Mesodermal cell (in vitro differentiated cells): ENCODE data around the gene CXCR4.

Source experiments
- H3K27ac ChIP-seq: 2 replicates; pipeline ENCODE4 v1.7.0; 2013; ENCODE audit warnings: mild to moderate bottlenecking, low read depth, low read length, moderate library complexity; ENCODE audit not compliant: severe bottlenecking
- H3K36me3 ChIP-seq: 2 replicates; pipeline ENCODE4 v1.7.1; 2013; ENCODE audit warnings: mild to moderate bottlenecking, low read length, moderate library complexity; ENCODE audit not compliant: control insufficient read depth, insufficient read depth
- H3K4me1 ChIP-seq: one replicate; pipeline ENCODE4 v1.7.1; 2013; ENCODE audit warnings: mild to moderate bottlenecking, low read length; ENCODE audit not compliant: insufficient read depth, control insufficient read depth, poor library complexity, severe bottlenecking
- H3K4me3 ChIP-seq: 2 replicates; pipeline ENCODE4 v1.7.0; 2013; ENCODE audit warnings: low read length, control low read depth, mild to moderate bottlenecking; ENCODE audit not compliant: insufficient read depth, poor library complexity, severe bottlenecking; ENCODE audit errors: extremely low read depth
- H3K9me3 ChIP-seq: 2 replicates; pipeline ENCODE4 v1.7.1; 2013; ENCODE audit warnings: mild to moderate bottlenecking, low read length, moderate library complexity; ENCODE audit not compliant: control insufficient read depth
- WGBS, 2 experiments: methylation state at CpG; one replicate each; pipeline ENCODE4 v1.1.5; 2013; ENCODE audit warnings: missing lambda C conversion rate in 2 of 2; ENCODE audit not compliant: insufficient coverage in 2 of 2; 5-methylcytosine and 5-hydroxymethylcytosine counted together

Gene CXCR4

DNA sequence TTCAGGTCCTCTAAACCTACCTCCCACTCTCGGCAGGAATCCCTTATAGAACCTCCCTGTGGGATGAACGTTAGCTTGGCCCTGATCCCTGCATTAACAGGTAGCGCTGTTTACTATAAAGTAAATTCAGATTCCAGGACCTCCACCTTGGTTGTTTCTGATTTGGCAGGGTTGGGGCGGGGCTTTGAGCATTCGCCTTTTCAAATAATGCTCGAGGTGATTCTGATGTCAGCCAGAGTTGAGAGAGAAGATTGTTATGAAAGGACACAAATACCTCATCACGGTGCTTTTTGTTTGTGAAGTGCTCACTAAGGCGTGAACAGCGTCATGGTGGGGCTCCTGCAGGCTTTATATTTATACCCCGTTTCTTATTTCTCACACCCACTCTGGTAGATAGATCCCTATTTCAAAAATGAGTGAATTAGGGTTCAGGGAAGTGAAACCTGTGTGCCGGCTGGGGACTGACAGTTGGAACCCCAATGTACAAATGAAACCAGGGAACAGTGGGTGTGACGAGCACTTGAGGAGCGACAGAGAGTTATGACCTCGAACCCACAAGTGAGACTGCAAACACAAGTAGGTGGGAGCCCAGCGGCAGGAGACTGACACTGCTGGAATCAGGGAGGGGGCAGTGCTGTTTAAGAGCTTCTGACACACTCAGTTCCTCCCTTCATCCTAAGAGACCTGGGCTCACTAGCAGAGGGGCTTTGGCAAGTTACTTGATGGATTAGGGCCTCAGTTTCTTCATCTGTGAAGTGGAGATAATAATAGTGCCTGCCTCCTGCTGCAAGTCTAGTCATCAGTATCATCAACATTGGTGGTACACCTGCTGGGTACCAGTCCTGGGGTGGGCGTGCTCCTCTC is 14.2 kb upstream of the CXCR4 start:
- H3K4me3 ChIP-seq = no peak overlapping the region
- 85 to 86% methylated on average over 10 of the region's 16 CpGs for WGBS, 2 experiments
- peaks cover 43% of the 10 kb centered on the region for H3K4me1 ChIP-seq
- H3K9me3 ChIP-seq = no peaks in the 10 kb centered on the region
- no peak overlapping the region for H3K27ac ChIP-seq
- no peaks in the 10 kb centered on the region for H3K36me3 ChIP-seq

DNA sequence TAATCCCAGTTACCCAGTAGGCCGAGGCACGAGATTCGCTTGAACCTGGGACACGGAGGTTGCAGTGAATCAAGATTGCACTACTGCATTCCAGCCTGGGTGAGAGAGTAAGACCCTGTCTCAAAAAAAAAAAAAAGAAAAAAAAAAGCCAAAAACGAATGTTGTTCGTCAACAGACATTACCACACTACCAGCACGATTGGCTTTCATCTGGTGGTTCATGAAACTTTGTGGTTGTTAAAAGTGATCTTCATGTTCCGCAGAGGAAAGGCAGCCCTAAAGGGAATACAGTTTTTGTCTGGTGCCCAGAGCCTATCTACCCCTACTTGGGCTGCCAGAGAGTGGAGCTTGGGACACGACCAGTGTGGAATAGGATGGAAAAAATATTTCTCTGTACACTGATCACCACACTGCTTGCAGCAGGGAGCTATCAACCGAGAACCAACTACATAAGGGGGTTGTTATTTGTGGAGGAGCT is 13.6 kb upstream of the CXCR4 start:
- peaks cover 43% of the 10 kb centered on the region for H3K4me1 ChIP-seq
- H3K27ac ChIP-seq = no peak overlapping the region
- no peaks in the 10 kb centered on the region for H3K9me3 ChIP-seq
- no peaks in the 10 kb centered on the region for H3K36me3 ChIP-seq
- no peak overlapping the region for H3K4me3 ChIP-seq
- 97% methylated on average over 4 of the region's 10 CpGs for WGBS, 2 experiments

DNA sequence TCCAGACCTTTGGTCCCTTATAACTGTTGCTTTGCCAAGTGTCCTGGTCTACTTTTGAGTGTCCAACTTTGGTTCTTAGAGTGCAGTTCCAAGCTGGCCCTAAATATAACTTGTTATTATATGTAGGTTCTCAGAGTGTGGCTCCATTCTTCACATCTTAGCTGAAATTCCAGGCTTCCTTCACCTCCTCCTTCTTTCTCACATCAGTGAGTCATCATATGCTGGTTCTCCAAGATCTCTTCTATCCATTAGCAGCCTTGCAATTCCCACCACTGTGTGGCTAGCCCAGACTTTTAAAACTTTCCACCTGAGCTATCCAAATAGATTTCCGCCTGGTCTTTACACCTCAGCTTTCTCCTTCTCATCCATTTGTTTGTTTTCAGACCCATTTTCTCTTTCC is 12.6 kb upstream of the CXCR4 start:
- Histone ChIP-seq H3K27ac (no peak overlapping the region), H3K4me1 (peaks cover 51% of the 10 kb centered on the region), H3K36me3 (no peaks in the 10 kb centered on the region), H3K4me3 (no peak overlapping the region), H3K9me3 (no peaks in the 10 kb centered on the region)
- WGBS, 2 experiments = 95 to 100% methylated on average over 1 of the region's 1 CpG

GRCh38 chr2:136130045-136130444 is 12.1 kb upstream of the CXCR4 start:
- H3K27ac ChIP-seq = no peak overlapping the region
- H3K9me3 ChIP-seq = no peaks in the 10 kb centered on the region
- H3K36me3 ChIP-seq = no peaks in the 10 kb centered on the region
- 67% methylated on average over 1 of the region's 3 CpGs; no CpG with 5 or more reads in 1 of the 2 experiments for WGBS, 2 experiments
- H3K4me1 ChIP-seq = peaks cover 56% of the 10 kb centered on the region
- no peak overlapping the region for H3K4me3 ChIP-seq

DNA sequence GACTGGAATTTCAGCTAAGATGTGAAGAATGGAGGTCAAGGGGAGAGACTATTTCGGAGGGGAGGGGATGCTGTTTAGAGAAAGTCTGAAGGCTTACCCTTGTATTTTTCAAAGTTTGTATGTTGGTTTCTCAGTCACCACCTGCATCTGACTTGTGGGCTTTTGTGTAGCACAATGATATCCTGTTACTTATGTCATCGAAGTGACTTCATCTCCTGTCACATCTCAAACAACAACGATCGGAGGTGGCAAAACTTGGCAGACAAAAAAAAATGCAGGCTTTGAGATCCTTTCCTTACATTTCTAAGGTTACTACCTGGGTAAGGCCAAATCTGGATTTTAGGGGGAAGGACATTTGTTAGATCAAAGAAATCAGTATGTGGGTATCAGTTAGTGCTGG is 11.7 kb upstream of the CXCR4 start:
- Histone ChIP-seq H3K4me1 (peaks cover 58% of the 10 kb centered on the region), H3K9me3 (no peaks in the 10 kb centered on the region), H3K27ac (no peak overlapping the region), H3K36me3 (no peaks in the 10 kb centered on the region), H3K4me3 (no peak overlapping the region)
- 94 to 100% methylated on average over 1 to 4 of the region's 4 CpGs for WGBS, 2 experiments

DNA sequence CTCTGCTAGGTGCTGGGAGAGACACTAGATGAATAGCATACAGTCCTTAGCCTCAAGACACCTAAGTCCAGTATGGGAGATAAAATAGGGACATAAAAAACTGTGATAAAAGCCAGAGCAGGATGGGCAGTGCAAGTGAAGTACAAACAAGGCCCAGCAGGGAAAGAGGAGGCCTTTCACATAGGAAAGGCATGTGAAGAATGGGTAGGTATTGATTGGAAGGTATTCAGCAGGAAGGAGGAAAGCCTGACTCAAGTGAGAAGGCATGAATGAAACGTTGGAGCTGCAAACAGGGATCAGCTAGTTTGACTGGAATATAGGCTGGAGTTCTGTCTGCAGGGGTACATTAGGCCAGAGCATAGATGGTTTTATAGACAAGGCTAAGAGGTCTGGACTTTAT is 11.0 kb upstream of the CXCR4 start:
- H3K36me3 ChIP-seq = no peaks in the 10 kb centered on the region
- WGBS, 2 experiments = 15 to 31% methylated on average over 1 of the region's 1 CpG

DNA sequence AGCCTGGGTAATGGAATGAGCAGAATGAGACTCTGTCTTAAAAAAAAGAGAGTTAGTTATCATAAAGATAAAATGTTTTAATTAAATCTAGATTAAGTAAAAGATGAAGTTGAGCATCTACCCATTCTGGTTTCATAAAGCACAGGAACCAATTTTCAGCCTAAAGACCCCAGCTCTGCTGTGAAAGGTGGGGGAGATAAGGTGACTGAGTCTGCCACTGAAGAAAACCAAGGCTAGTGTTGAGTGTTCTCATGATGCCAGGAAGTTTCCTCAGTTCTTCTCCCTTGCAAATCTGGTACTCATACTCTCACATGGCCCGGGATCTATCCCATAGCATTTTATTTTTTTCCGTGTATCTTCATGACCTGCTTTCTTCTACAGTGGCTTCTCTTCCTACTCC is 10.4 kb upstream of the CXCR4 start:
- Histone ChIP-seq H3K9me3 (no peaks in the 10 kb centered on the region), H3K4me1 (peaks cover 49% of the 10 kb centered on the region), H3K27ac (no peak overlapping the region), H3K36me3 (no peaks in the 10 kb centered on the region), H3K4me3 (no peak overlapping the region)
- WGBS, 2 experiments = 80 to 89% methylated on average over 2 of the region's 2 CpGs

More for the DNA sequence above, 11.0 kb upstream of the CXCR4 start:
- peaks cover 54% of the 10 kb centered on the region for H3K4me1 ChIP-seq
- no peaks in the 10 kb centered on the region for H3K9me3 ChIP-seq
- H3K4me3 ChIP-seq = no peak overlapping the region
- no peak overlapping the region for H3K27ac ChIP-seq

DNA sequence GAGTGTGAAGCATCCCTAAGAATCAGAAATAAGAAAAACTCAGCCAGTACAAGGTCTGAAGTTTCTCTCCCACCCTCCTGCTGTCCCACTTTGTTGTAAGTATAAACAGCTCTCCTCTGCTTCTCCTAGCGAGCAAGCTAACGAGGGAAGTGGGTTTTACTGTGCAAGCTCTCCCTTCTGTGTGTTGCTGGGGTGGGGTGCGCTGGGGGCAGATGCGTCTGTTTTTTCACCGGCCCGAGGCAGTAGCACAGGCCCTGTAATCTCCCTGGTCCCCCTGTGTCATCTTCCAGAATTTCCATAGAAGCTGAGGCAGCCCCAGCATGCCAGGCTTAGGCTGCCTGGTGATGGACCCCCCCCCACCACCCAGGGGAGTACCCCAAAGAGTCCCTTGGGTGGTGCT is 9.4 kb upstream of the CXCR4 start:
- WGBS, 2 experiments = 89% methylated on average over 5 of the region's 6 CpGs; no CpG with 5 or more reads in 1 of the 2 experiments
- H3K36me3 ChIP-seq = no peaks in the 10 kb centered on the region
- H3K9me3 ChIP-seq = no peaks in the 10 kb centered on the region
- no peak overlapping the region for H3K4me3 ChIP-seq
- peaks cover 49% of the 10 kb centered on the region for H3K4me1 ChIP-seq
- H3K27ac ChIP-seq = no peak overlapping the region

- no peaks in the 10 kb centered on the region for H3K36me3 ChIP-seq
- H3K9me3 ChIP-seq = no peaks in the 10 kb centered on the region
- 92 to 98% methylated on average over 6 of the region's 6 CpGs for WGBS, 2 experiments
- no peak overlapping the region for H3K4me3 ChIP-seq
- no peak overlapping the region for H3K27ac ChIP-seq
- peaks cover 46% of the 10 kb centered on the region for H3K4me1 ChIP-seq
These were observed 8.5 kb upstream of the CXCR4 start for GRCh38 chr2:136126421-136126926.

- peaks cover 46% of the 10 kb centered on the region for H3K4me1 ChIP-seq
- H3K9me3 ChIP-seq = no peaks in the 10 kb centered on the region
- 71 to 75% methylated on average over 8 to 11 of the region's 12 CpGs for WGBS, 2 experiments
- no peaks in the 10 kb centered on the region for H3K36me3 ChIP-seq
- no peak overlapping the region for H3K27ac ChIP-seq
- no peak overlapping the region for H3K4me3 ChIP-seq
These were observed 8.1 kb upstream of the CXCR4 start for GRCh38 chr2:136126021-136126420.

DNA sequence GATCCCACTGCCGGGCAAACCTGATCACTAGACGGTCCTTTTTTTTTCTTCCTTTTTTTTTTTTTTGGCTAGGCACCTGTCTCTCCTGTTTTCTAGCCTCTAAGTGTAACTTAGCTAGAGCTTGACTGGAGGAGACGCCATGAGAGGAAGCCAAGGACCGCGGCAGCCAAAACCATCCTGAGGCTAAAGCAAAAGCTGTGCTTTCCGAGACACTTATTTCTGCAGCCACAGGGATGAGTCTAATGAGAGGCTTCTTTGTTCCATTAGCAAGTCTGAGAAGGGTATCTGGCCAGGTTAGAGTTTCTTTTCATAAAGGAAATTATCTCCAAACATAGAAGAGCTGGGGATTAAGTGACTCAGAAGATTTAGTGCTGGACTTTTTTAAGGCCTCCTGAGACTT is 7.3 kb upstream of the CXCR4 start:
- Histone ChIP-seq H3K4me1 (peaks cover 39% of the 10 kb centered on the region), H3K27ac (no peak overlapping the region), H3K9me3 (no peaks in the 10 kb centered on the region), H3K36me3 (no peaks in the 10 kb centered on the region), H3K4me3 (no peak overlapping the region)
- 80 to 94% methylated on average over 1 to 6 of the region's 6 CpGs for WGBS, 2 experiments
